HEK293 (cell line): Measurements from ENCODE around the gene SLIT1.

Experiments used
- KLF8 ChIP-seq: fragments of 450-650 bp; formaldehyde crosslinking; IDR thresholded peaks from 2 replicates; pipeline ENCODE4 v1.5.1; 2016; ENCODE audit warnings: missing biosample characterization, missing genetic modification characterization
- SALL2 ChIP-seq: fragments of 450-650 bp; formaldehyde crosslinking; IDR thresholded peaks from 2 replicates; pipeline ENCODE4 v1.5.0; 2017; ENCODE audit warnings: missing biosample characterization, mild to moderate bottlenecking, missing genetic modification characterization, borderline replicate concordance
- SP2 ChIP-seq: fragments of 450-650 bp; formaldehyde crosslinking; IDR thresholded peaks from 2 replicates; pipeline ENCODE4 v1.5.1; 2016; ENCODE audit warnings: missing biosample characterization, missing genetic modification characterization
- TCF7L2 ChIP-seq: IDR thresholded peaks from 2 replicates; pipeline ENCODE4 v1.6.1; 2011; ENCODE audit warnings: low read depth, mild to moderate bottlenecking, inconsistent platforms, low read length, moderate library complexity, borderline replicate concordance
- YY1 ChIP-seq: fragments of 450-650 bp; formaldehyde crosslinking; IDR thresholded peaks from 2 replicates; pipeline ENCODE4 v1.5.1; 2018; ENCODE audit warnings: missing biosample characterization, missing genetic modification characterization
- ZBTB8A ChIP-seq: fragments of 450-650 bp; formaldehyde crosslinking; IDR thresholded peaks from 2 replicates; pipeline ENCODE4 v1.5.1; 2016; ENCODE audit warnings: missing biosample characterization, missing genetic modification characterization
- ZNF366 ChIP-seq: fragments of 450-650 bp; formaldehyde crosslinking; conservative IDR thresholded peaks from 2 replicates; pipeline ENCODE4 v1.5.1; 2016; ENCODE audit warnings: missing biosample characterization, missing genetic modification characterization
- ZNF629 ChIP-seq: fragments of 450-650 bp; formaldehyde crosslinking; IDR thresholded peaks from 2 replicates; pipeline ENCODE4 v1.5.1; 2017; ENCODE audit warnings: missing biosample characterization, missing genetic modification characterization
- TF ChIP-seq, protein P1 (sequence below): fragments of 450-650 bp; formaldehyde crosslinking; IDR thresholded peaks from 2 replicates; pipeline ENCODE4 v1.5.1; 2016; ENCODE audit warnings: missing biosample characterization, missing genetic modification characterization, borderline replicate concordance
- TF ChIP-seq, protein P2 (sequence below): fragments of 450-650 bp; formaldehyde crosslinking; IDR thresholded peaks from 2 replicates; pipeline ENCODE4 v1.5.1; 2016; ENCODE audit warnings: missing biosample characterization, missing genetic modification characterization
- TF ChIP-seq, protein P3 (sequence below): fragments of 450-650 bp; formaldehyde crosslinking; IDR thresholded peaks from 2 replicates; pipeline ENCODE4 v1.5.1; 2016; ENCODE audit warnings: missing biosample characterization, missing genetic modification characterization
- TF ChIP-seq, protein P4 (sequence below): fragments of 450-650 bp; formaldehyde crosslinking; IDR thresholded peaks from 2 replicates; pipeline ENCODE4 v1.5.1; 2016; ENCODE audit warnings: missing biosample characterization, missing genetic modification characterization
- TF ChIP-seq, protein P5 (sequence below): fragments of 450-650 bp; formaldehyde crosslinking; IDR thresholded peaks from 2 replicates; pipeline ENCODE4 v1.5.1; 2016; ENCODE audit warnings: missing biosample characterization, missing genetic modification characterization
- TF ChIP-seq, protein P6 (sequence below): fragments of 450-650 bp; formaldehyde crosslinking; IDR thresholded peaks from 2 replicates; pipeline ENCODE4 v1.5.1; 2016; ENCODE audit warnings: missing biosample characterization, missing genetic modification characterization

DNA sequence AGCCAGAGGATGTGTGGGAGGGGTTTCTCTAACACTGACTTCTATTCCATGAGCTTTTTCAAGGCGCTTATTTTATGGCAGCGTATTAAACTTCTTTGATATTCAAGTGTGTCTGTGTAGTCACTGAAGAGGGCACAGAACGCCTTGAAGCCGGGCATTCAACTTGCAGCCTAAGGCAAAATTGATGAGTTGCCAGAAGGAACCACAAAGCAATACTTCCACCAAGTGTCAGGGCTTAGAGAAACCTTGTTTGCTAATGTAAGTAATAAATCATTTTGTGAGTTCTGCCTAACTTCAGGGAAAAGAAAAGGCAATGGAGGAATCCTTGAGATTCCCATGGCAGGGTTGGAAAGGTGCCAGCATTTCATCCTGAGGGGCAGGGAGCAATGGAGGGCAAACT is 189.9 kb downstream of the SLIT1 start:
- no peak for TF ChIP-seq YY1
- no peak for TF ChIP-seq ZNF366 (tag by site-specific recombination)
- TF ChIP-seq, protein P1, sequence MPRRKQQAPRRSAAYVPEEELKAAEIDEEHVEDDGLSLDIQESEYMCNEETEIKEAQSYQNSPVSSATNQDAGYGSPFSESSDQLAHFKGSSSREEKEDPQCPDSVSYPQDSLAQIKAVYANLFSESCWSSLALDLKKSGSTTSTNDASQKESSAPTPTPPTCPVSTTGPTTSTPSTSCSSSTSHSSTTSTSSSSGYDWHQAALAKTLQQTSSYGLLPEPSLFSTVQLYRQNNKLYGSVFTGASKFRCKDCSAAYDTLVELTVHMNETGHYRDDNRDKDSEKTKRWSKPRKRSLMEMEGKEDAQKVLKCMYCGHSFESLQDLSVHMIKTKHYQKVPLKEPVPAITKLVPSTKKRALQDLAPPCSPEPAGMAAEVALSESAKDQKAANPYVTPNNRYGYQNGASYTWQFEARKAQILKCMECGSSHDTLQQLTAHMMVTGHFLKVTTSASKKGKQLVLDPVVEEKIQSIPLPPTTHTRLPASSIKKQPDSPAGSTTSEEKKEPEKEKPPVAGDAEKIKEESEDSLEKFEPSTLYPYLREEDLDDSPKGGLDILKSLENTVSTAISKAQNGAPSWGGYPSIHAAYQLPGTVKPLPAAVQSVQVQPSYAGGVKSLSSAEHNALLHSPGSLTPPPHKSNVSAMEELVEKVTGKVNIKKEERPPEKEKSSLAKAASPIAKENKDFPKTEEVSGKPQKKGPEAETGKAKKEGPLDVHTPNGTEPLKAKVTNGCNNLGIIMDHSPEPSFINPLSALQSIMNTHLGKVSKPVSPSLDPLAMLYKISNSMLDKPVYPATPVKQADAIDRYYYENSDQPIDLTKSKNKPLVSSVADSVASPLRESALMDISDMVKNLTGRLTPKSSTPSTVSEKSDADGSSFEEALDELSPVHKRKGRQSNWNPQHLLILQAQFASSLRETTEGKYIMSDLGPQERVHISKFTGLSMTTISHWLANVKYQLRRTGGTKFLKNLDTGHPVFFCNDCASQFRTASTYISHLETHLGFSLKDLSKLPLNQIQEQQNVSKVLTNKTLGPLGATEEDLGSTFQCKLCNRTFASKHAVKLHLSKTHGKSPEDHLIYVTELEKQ = no peak
- TF ChIP-seq ZNF629 = no peak
- TF ChIP-seq ZBTB8A = 0 out of 2 replicates have a peak, but pooled peaks have one; percentile 25
- TF ChIP-seq, protein P2, sequence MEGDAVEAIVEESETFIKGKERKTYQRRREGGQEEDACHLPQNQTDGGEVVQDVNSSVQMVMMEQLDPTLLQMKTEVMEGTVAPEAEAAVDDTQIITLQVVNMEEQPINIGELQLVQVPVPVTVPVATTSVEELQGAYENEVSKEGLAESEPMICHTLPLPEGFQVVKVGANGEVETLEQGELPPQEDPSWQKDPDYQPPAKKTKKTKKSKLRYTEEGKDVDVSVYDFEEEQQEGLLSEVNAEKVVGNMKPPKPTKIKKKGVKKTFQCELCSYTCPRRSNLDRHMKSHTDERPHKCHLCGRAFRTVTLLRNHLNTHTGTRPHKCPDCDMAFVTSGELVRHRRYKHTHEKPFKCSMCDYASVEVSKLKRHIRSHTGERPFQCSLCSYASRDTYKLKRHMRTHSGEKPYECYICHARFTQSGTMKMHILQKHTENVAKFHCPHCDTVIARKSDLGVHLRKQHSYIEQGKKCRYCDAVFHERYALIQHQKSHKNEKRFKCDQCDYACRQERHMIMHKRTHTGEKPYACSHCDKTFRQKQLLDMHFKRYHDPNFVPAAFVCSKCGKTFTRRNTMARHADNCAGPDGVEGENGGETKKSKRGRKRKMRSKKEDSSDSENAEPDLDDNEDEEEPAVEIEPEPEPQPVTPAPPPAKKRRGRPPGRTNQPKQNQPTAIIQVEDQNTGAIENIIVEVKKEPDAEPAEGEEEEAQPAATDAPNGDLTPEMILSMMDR (tag by site-specific recombination) = no peak; the same call in 1 of the 2 replicates
- no peak for TF ChIP-seq SALL2 (tag by site-specific recombination)
- TF ChIP-seq, protein P3, sequence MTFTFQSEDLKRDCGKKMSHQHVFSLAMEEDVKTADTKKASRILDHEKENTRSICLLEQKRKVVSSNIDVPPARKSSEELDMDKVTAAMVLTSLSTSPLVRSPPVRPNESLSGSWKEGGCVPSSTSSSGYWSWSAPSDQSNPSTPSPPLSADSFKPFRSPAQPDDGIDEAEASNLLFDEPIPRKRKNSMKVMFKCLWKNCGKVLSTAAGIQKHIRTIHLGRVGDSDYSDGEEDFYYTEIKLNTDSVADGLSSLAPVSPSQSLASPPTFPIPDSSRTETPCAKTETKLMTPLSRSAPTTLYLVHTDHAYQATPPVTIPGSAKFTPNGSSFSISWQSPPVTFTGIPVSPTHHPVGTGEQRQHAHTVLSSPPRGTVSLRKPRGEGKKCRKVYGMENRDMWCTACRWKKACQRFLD (tag by site-specific recombination) = no peak
- TF ChIP-seq, protein P4, sequence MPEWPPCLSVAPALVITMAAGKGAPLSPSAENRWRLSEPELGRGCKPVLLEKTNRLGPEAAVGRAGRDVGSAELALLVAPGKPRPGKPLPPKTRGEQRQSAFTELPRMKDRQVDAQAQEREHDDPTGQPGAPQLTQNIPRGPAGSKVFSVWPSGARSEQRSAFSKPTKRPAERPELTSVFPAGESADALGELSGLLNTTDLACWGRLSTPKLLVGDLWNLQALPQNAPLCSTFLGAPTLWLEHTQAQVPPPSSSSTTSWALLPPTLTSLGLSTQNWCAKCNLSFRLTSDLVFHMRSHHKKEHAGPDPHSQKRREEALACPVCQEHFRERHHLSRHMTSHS = no peak
- TF ChIP-seq TCF7L2 = no peak
- TF ChIP-seq, protein P5, sequence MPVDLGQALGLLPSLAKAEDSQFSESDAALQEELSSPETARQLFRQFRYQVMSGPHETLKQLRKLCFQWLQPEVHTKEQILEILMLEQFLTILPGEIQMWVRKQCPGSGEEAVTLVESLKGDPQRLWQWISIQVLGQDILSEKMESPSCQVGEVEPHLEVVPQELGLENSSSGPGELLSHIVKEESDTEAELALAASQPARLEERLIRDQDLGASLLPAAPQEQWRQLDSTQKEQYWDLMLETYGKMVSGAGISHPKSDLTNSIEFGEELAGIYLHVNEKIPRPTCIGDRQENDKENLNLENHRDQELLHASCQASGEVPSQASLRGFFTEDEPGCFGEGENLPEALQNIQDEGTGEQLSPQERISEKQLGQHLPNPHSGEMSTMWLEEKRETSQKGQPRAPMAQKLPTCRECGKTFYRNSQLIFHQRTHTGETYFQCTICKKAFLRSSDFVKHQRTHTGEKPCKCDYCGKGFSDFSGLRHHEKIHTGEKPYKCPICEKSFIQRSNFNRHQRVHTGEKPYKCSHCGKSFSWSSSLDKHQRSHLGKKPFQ = no peak
- no peak for TF ChIP-seq KLF8 (tag by site-specific recombination)
- TF ChIP-seq SP2 = no peak
- TF ChIP-seq, protein P6, sequence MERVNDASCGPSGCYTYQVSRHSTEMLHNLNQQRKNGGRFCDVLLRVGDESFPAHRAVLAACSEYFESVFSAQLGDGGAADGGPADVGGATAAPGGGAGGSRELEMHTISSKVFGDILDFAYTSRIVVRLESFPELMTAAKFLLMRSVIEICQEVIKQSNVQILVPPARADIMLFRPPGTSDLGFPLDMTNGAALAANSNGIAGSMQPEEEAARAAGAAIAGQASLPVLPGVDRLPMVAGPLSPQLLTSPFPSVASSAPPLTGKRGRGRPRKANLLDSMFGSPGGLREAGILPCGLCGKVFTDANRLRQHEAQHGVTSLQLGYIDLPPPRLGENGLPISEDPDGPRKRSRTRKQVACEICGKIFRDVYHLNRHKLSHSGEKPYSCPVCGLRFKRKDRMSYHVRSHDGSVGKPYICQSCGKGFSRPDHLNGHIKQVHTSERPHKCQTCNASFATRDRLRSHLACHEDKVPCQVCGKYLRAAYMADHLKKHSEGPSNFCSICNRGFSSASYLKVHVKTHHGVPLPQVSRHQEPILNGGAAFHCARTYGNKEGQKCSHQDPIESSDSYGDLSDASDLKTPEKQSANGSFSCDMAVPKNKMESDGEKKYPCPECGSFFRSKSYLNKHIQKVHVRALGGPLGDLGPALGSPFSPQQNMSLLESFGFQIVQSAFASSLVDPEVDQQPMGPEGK = no peak
